ENCODE data around the gene NEU1.

NEU1 gene

GRCh38 chr6:31903957-31904356, 41.3 kb upstream of the NEU1 start:
- Histone ChIP-seq H3K9ac (ENCODE audit: low read length in 5 of 5) (no peak overlapping the region), H3K4me3 (ENCODE audit: low read depth in 1 of 5, low read length in 5 of 5) (no peak overlapping the region), H3K27ac (ENCODE audit: low read depth, low read length) (no peak overlapping the region), H3K27me3 (ENCODE audit: control insufficient read depth in 5 of 5, insufficient read depth in 4 of 5, low read length in 5 of 5) (peaks cover 0 to 2% (median 0%) of the 10 kb centered on the region in 5 donors), H3K4me1 (ENCODE audit: control insufficient read depth in 5 of 5, insufficient read depth in 5 of 5, low read length in 5 of 5) (peaks cover 3 to 34% (median 24%) of the 10 kb centered on the region in 5 donors), H3K9me3 (ENCODE audit: control insufficient read depth in 5 of 5, low read length in 5 of 5) (no peaks in the 10 kb centered on the region), H3K36me3 (ENCODE audit: control insufficient read depth in 5 of 5, insufficient read depth in 5 of 5, low read length in 5 of 5) (no peaks in the 10 kb centered on the region)

- Histone ChIP-seq H3K4me1 (ENCODE audit: control insufficient read depth in 5 of 5, insufficient read depth in 5 of 5, low read length in 5 of 5) (peaks cover 5 to 43% (median 31%) of the 10 kb centered on the region in 5 donors), H3K36me3 (ENCODE audit: control insufficient read depth in 5 of 5, insufficient read depth in 5 of 5, low read length in 5 of 5) (no peaks in the 10 kb centered on the region), H3K27ac (ENCODE audit: low read depth, low read length) (peak within 1 kb of the TSS; percentile 82), H3K9ac (ENCODE audit: low read length in 5 of 5) (peak within 1 kb of the TSS; percentile 35 to 79 (median 70)), H3K9me3 (ENCODE audit: control insufficient read depth in 5 of 5, low read length in 5 of 5) (no peaks in the 10 kb centered on the region), H3K27me3 (ENCODE audit: control insufficient read depth in 5 of 5, insufficient read depth in 4 of 5, low read length in 5 of 5) (peaks cover 0 to 2% (median 0%) of the 10 kb centered on the region in 5 donors), H3K4me3 (ENCODE audit: low read depth in 1 of 5, low read length in 5 of 5) (peak within 1 kb of the TSS; percentile 71 to 84 (median 77))
Observed at GRCh38 chr6:31901953-31902643, 39.5 kb upstream of the NEU1 start, which contains the start of gene ZBTB12. ZBTB12 (minus strand) TSS chr6:31902086; CDS start chr6:31901305, 781 bp downstream.

GRCh38 chr6:31901415-31901952, 38.9 kb upstream of the NEU1 start:
- Histone ChIP-seq H3K4me1 (ENCODE audit: control insufficient read depth in 5 of 5, insufficient read depth in 5 of 5, low read length in 5 of 5) (peaks cover 5 to 47% (median 35%) of the 10 kb centered on the region in 5 donors), H3K4me3 (ENCODE audit: low read depth in 1 of 5, low read length in 5 of 5) (peak overlapping the region in 4 of 5 donors; percentile 50 to 84 (median 77)), H3K9ac (ENCODE audit: low read length in 5 of 5) (peak overlapping the region in 2 of 5 donors; percentile 20 to 56), H3K27ac (ENCODE audit: low read depth, low read length) (peak overlapping the region; percentile 37), H3K27me3 (ENCODE audit: control insufficient read depth in 5 of 5, insufficient read depth in 4 of 5, low read length in 5 of 5) (peaks cover 0 to 2% (median 0%) of the 10 kb centered on the region in 5 donors), H3K9me3 (ENCODE audit: control insufficient read depth in 5 of 5, low read length in 5 of 5) (no peaks in the 10 kb centered on the region), H3K36me3 (ENCODE audit: control insufficient read depth in 5 of 5, insufficient read depth in 5 of 5, low read length in 5 of 5) (no peaks in the 10 kb centered on the region)

- H3K4me3 ChIP-seq (ENCODE audit: low read depth in 1 of 5, low read length in 5 of 5) = peak overlapping the region in 4 of 5 donors; percentile 50 to 84 (median 77)
- peak overlapping the region; percentile 37 for H3K27ac ChIP-seq (ENCODE audit: low read depth, low read length)
- no peaks in the 10 kb centered on the region for H3K27me3 ChIP-seq (ENCODE audit: control insufficient read depth in 5 of 5, insufficient read depth in 4 of 5, low read length in 5 of 5)
- H3K36me3 ChIP-seq (ENCODE audit: control insufficient read depth in 5 of 5, insufficient read depth in 5 of 5, low read length in 5 of 5) = peaks cover 0 to under 1% (median 0%) of the 10 kb centered on the region in 5 donors
- H3K9me3 ChIP-seq (ENCODE audit: control insufficient read depth in 5 of 5, low read length in 5 of 5) = no peaks in the 10 kb centered on the region
- peaks cover 5 to 48% (median 37%) of the 10 kb centered on the region in 5 donors for H3K4me1 ChIP-seq (ENCODE audit: control insufficient read depth in 5 of 5, insufficient read depth in 5 of 5, low read length in 5 of 5)
- peak overlapping the region in 2 of 5 donors; percentile 20 to 56 for H3K9ac ChIP-seq (ENCODE audit: low read length in 5 of 5)
Observed at GRCh38 chr6:31900917-31901414, 38.3 kb upstream of the NEU1 start.

- H3K9me3 ChIP-seq (ENCODE audit: control insufficient read depth in 5 of 5, low read length in 5 of 5) = no peaks in the 10 kb centered on the region
- no peaks in the 10 kb centered on the region for H3K27me3 ChIP-seq (ENCODE audit: control insufficient read depth in 5 of 5, insufficient read depth in 4 of 5, low read length in 5 of 5)
- H3K9ac ChIP-seq (ENCODE audit: low read length in 5 of 5) = no peak overlapping the region
- no peak overlapping the region for H3K27ac ChIP-seq (ENCODE audit: low read depth, low read length)
- H3K36me3 ChIP-seq (ENCODE audit: control insufficient read depth in 5 of 5, insufficient read depth in 5 of 5, low read length in 5 of 5) = peaks cover 0 to 7% (median under 1%) of the 10 kb centered on the region in 5 donors
- peaks cover 5 to 48% (median 37%) of the 10 kb centered on the region in 5 donors for H3K4me1 ChIP-seq (ENCODE audit: control insufficient read depth in 5 of 5, insufficient read depth in 5 of 5, low read length in 5 of 5)
- H3K4me3 ChIP-seq (ENCODE audit: low read depth in 1 of 5, low read length in 5 of 5) = no peak overlapping the region
Observed at GRCh38 chr6:31899882-31900722, 37.5 kb upstream of the NEU1 start.

- Histone ChIP-seq H3K4me3 (ENCODE audit: low read depth in 1 of 5, low read length in 5 of 5) (no peak overlapping the region), H3K27me3 (ENCODE audit: control insufficient read depth in 5 of 5, insufficient read depth in 4 of 5, low read length in 5 of 5) (no peaks in the 10 kb centered on the region), H3K9ac (ENCODE audit: low read length in 5 of 5) (no peak overlapping the region), H3K27ac (ENCODE audit: low read depth, low read length) (no peak overlapping the region), H3K9me3 (ENCODE audit: control insufficient read depth in 5 of 5, low read length in 5 of 5) (no peaks in the 10 kb centered on the region), H3K4me1 (ENCODE audit: control insufficient read depth in 5 of 5, insufficient read depth in 5 of 5, low read length in 5 of 5) (peaks cover 5 to 48% (median 37%) of the 10 kb centered on the region in 5 donors), H3K36me3 (ENCODE audit: control insufficient read depth in 5 of 5, insufficient read depth in 5 of 5, low read length in 5 of 5) (peaks cover 0 to 13% (median 5%) of the 10 kb centered on the region in 5 donors)
Observed at GRCh38 chr6:31899215-31899614, 36.6 kb upstream of the NEU1 start.

- H3K9ac ChIP-seq (ENCODE audit: low read length in 5 of 5) = peak overlapping the region; percentile 79 to 95 (median 87)
- peaks cover 5 to 48% (median 37%) of the 10 kb centered on the region in 5 donors for H3K4me1 ChIP-seq (ENCODE audit: control insufficient read depth in 5 of 5, insufficient read depth in 5 of 5, low read length in 5 of 5)
- peaks cover 0 to 13% (median 6%) of the 10 kb centered on the region in 5 donors for H3K36me3 ChIP-seq (ENCODE audit: control insufficient read depth in 5 of 5, insufficient read depth in 5 of 5, low read length in 5 of 5)
- no peaks in the 10 kb centered on the region for H3K27me3 ChIP-seq (ENCODE audit: control insufficient read depth in 5 of 5, insufficient read depth in 4 of 5, low read length in 5 of 5)
- peak overlapping the region; percentile 84 to 98 (median 97) for H3K4me3 ChIP-seq (ENCODE audit: low read depth in 1 of 5, low read length in 5 of 5)
- H3K27ac ChIP-seq (ENCODE audit: low read depth, low read length) = peak overlapping the region; percentile 89
- no peaks in the 10 kb centered on the region for H3K9me3 ChIP-seq (ENCODE audit: control insufficient read depth in 5 of 5, low read length in 5 of 5)
Observed at GRCh38 chr6:31898383-31899011, 35.9 kb upstream of the NEU1 start.

- peaks cover 0 to 19% (median 12%) of the 10 kb centered on the region in 5 donors for H3K36me3 ChIP-seq (ENCODE audit: control insufficient read depth in 5 of 5, insufficient read depth in 5 of 5, low read length in 5 of 5)
- H3K27me3 ChIP-seq (ENCODE audit: control insufficient read depth in 5 of 5, insufficient read depth in 4 of 5, low read length in 5 of 5) = no peaks in the 10 kb centered on the region
- H3K27ac ChIP-seq (ENCODE audit: low read depth, low read length) = peak within 1 kb of the TSS; percentile 89
- peak within 1 kb of the TSS; percentile 84 to 98 (median 97) for H3K4me3 ChIP-seq (ENCODE audit: low read depth in 1 of 5, low read length in 5 of 5)
- H3K9me3 ChIP-seq (ENCODE audit: control insufficient read depth in 5 of 5, low read length in 5 of 5) = no peaks in the 10 kb centered on the region
- peak within 1 kb of the TSS; percentile 79 to 95 (median 87) for H3K9ac ChIP-seq (ENCODE audit: low read length in 5 of 5)
- peaks cover 4 to 46% (median 33%) of the 10 kb centered on the region in 5 donors for H3K4me1 ChIP-seq (ENCODE audit: control insufficient read depth in 5 of 5, insufficient read depth in 5 of 5, low read length in 5 of 5)
Observed at GRCh38 chr6:31897612-31898382, 35.2 kb upstream of the NEU1 start, which contains the start of gene EHMT2. EHMT2 (minus strand) TSS chr6:31897698; CDS start chr6:31897677, 21 bp downstream.
